Endometrium (tissue), 2 donors: ENCODE measurements around the gene ZNF521.

ENCODE experiments used
- FAIRE-seq: peaks from 2 replicates; lab custom pipeline; 2012; peaks lifted over from hg19 to GRCh38; lab: Jason Lieb, UNC
- donor health status: control.
- donor health status: control.

ZNF521 gene

GRCh38 chr18:25335676-25336075 lies 16.3 kb downstream of the ZNF521 start:
- no peak for FAIRE-seq

GRCh38 chr18:25335062-25335461 lies 16.9 kb downstream of the ZNF521 start:
- FAIRE-seq = no peak

- no peak for FAIRE-seq
Measured at GRCh38 chr18:25334588-25334987, 17.4 kb downstream of the ZNF521 start.

GRCh38 chr18:25332002-25332401 lies 20.0 kb downstream of the ZNF521 start:
- no peak for FAIRE-seq

- no peak for FAIRE-seq
Measured at GRCh38 chr18:25329783-25330182, 22.2 kb downstream of the ZNF521 start.

GRCh38 chr18:25327584-25327983 lies 24.4 kb downstream of the ZNF521 start:
- FAIRE-seq = no peak

GRCh38 chr18:25326361-25326952 lies 25.5 kb downstream of the ZNF521 start:
- peak; percentile 64 for FAIRE-seq

GRCh38 chr18:25322806-25323205 lies 29.2 kb downstream of the ZNF521 start:
- FAIRE-seq = no peak

- FAIRE-seq = no peak
Measured at GRCh38 chr18:25316381-25317018, 35.5 kb downstream of the ZNF521 start.

GRCh38 chr18:25314838-25315190 lies 37.2 kb downstream of the ZNF521 start:
- FAIRE-seq = no peak

GRCh38 chr18:25314151-25314837 lies 37.7 kb downstream of the ZNF521 start:
- no peak for FAIRE-seq

- FAIRE-seq = no peak
Measured at GRCh38 chr18:25313268-25313667, 38.7 kb downstream of the ZNF521 start.

GRCh38 chr18:25310045-25310444 lies 41.9 kb downstream of the ZNF521 start:
- no peak for FAIRE-seq

GRCh38 chr18:25308381-25308780 lies 43.6 kb downstream of the ZNF521 start:
- FAIRE-seq = no peak

GRCh38 chr18:25307192-25307591 lies 44.8 kb downstream of the ZNF521 start:
- FAIRE-seq = no peak

GRCh38 chr18:25306671-25307070 lies 45.3 kb downstream of the ZNF521 start:
- FAIRE-seq = no peak

- no peak for FAIRE-seq
Measured at GRCh38 chr18:25305584-25305983, 46.4 kb downstream of the ZNF521 start.

- FAIRE-seq = no peak
Measured at GRCh38 chr18:25300492-25300891, 51.5 kb downstream of the ZNF521 start.

- FAIRE-seq = no peak
Measured at GRCh38 chr18:25299426-25300300, 52.3 kb downstream of the ZNF521 start.

GRCh38 chr18:25298853-25299274 lies 53.1 kb downstream of the ZNF521 start:
- no peak for FAIRE-seq

- no peak for FAIRE-seq
Measured at GRCh38 chr18:25295624-25296138, 56.3 kb downstream of the ZNF521 start.

- no peak for FAIRE-seq
Measured at GRCh38 chr18:25291150-25291549, 60.8 kb downstream of the ZNF521 start.
